Lung (tissue), 12 donors: ENCODE results near the gene DMBT1. TPM values are rescaled to one million over a fixed set of nuclear protein-coding genes. Genes with fewer than 3 reads are reported as not detected.

ENCODE experiments used
- ATAC-seq: fragments of 200-7000 bp; cut with Tn5 transposase; one replicate; pipeline ENCODE4 v1.9.1; 2020; ENCODE audit warnings: moderate number of reproducible peaks; ENCODE audit not compliant: insufficient read depth, low FRiP score
- DNase-seq, 3 donors: peaks; one replicate each; pipeline ENCODE4 v3.0.0-alpha.2; 2013 to 2017
- H3K27ac ChIP-seq, 2 donors: one replicate each; pipeline ENCODE4 v1.5.1; 2013; ENCODE audit warnings: mild to moderate bottlenecking in 2 of 2, moderate library complexity in 2 of 2, control low read depth in 1 of 2, inconsistent platforms in 1 of 2, low read depth in 1 of 2, low read length in 1 of 2
- H3K27me3 ChIP-seq, 3 donors: one replicate each; pipeline ENCODE4 v1.5.1; 2013; ENCODE audit warnings: low read length in 2 of 3; ENCODE audit not compliant: control insufficient read depth in 3 of 3, insufficient read depth in 3 of 3
- H3K36me3 ChIP-seq, 4 donors: one replicate each; pipeline ENCODE4 v1.5.1; 2013; ENCODE audit warnings: low read length in 4 of 4, mild to moderate bottlenecking in 1 of 4, moderate library complexity in 1 of 4; ENCODE audit not compliant: control insufficient read depth in 4 of 4, insufficient read depth in 4 of 4
- H3K4me1 ChIP-seq, 5 donors: one replicate each; pipeline ENCODE4 v1.5.1; 2013; ENCODE audit warnings: low read length in 5 of 5, mild to moderate bottlenecking in 2 of 5, moderate library complexity in 1 of 5; ENCODE audit not compliant: control insufficient read depth in 5 of 5, insufficient read depth in 5 of 5
- H3K4me3 ChIP-seq: one replicate; pipeline ENCODE4 v1.5.1; 2013; ENCODE audit warnings: mild to moderate bottlenecking, control low read depth, moderate library complexity
- H3K9ac ChIP-seq, 2 donors: one replicate each; pipeline ENCODE4 v1.5.1; 2013; ENCODE audit warnings: low read length in 2 of 2, control low read depth in 1 of 2; ENCODE audit not compliant: insufficient read depth in 1 of 2
- H3K9me3 ChIP-seq, 4 donors: one replicate each; pipeline ENCODE4 v1.5.1; 2013; ENCODE audit warnings: low read length in 3 of 4, mild to moderate bottlenecking in 1 of 4, moderate library complexity in 1 of 4; ENCODE audit not compliant: control insufficient read depth in 4 of 4, insufficient read depth in 3 of 4
- CTCF ChIP-seq: IDR thresholded peaks from 2 replicates; pipeline ENCODE4 v1.5.1; 2012; ENCODE audit warnings: mild to moderate bottlenecking; ENCODE audit errors: control extremely low read depth, extremely low read depth
- WGBS, 2 donors: extraction: QIAGEN DNeasy Blood & Tissue Kit; methylation state at CpG; one replicate each; pipeline ENCODE4 v1.1.7; 2013; 5-methylcytosine and 5-hydroxymethylcytosine counted together
- polyA plus RNA-seq, 2 donors: library from polyadenylated mRNA; stranded (reverse); fragments of 200-250 nt; gene quantifications; one replicate each; pipeline ENCODE4 v1.2.1, GENCODE V29; 2013
- total RNA-seq, 2 donors: library from RNA; depleted of rRNA in 1 of 2; stranded (reverse); fragments of >200 nt in 1 of 2; gene quantifications; one replicate each; pipeline ENCODE4 v1.2.1, GENCODE V29; 2014 to 2021
- donor health status: control.
- donor health status: control.
- donor health status: Bipolar disorder and iron deficiency.
- donor health status: healthy.
- donor health status: DM: yes; HTN: yes; CAD: no.

DMBT1 gene
- total and polyA plus RNA-seq, 4 donors, result 21.1 to 337 (median 111) TPM

GRCh38 chr10:122515022-122515424 lies 45.5 kb upstream of the DMBT1 start:
- Histone ChIP-seq H3K27me3 (no peaks in the 10 kb centered on the region), H3K36me3 (peaks cover 0 to 10% (median 3%) of the 10 kb centered on the region in 4 donors), H3K4me1 (peaks cover 0 to 1% (median 0%) of the 10 kb centered on the region in 5 donors), H3K4me3 (no peak overlapping the region), H3K9ac (no peak overlapping the region), H3K27ac (no peak overlapping the region), H3K9me3 (no peaks in the 10 kb centered on the region)
- WGBS, 2 donors, result 76 to 77% methylated on average over 5 of the region's 5 CpGs
- DNase-seq (no peak), ATAC-seq (no peak)
- TF ChIP-seq CTCF, result no peak

GRCh38 chr10:122515588-122516231 lies 44.8 kb upstream of the DMBT1 start:
- DNase-seq (no peak), ATAC-seq (no peak)
- H3K9me3 ChIP-seq, result no peaks in the 10 kb centered on the region
- no peaks in the 10 kb centered on the region for H3K27me3 ChIP-seq
- no peak for TF ChIP-seq CTCF
- peaks cover 0 to 1% (median 0%) of the 10 kb centered on the region in 5 donors for H3K4me1 ChIP-seq
- H3K9ac ChIP-seq, result no peak overlapping the region
- no peak overlapping the region for H3K4me3 ChIP-seq
- peaks cover 0 to 7% (median 3%) of the 10 kb centered on the region in 4 donors for H3K36me3 ChIP-seq
- no peak overlapping the region for H3K27ac ChIP-seq
- WGBS, 2 donors, result 84 to 86% methylated on average over 16 of the region's 16 CpGs

- no peak overlapping the region for H3K9ac ChIP-seq
- H3K27me3 ChIP-seq, result no peaks in the 10 kb centered on the region
- H3K4me1 ChIP-seq, result peaks cover 0 to 1% (median 0%) of the 10 kb centered on the region in 5 donors
- H3K4me3 ChIP-seq, result no peak overlapping the region
- DNase-seq, result no peak
- no peak for ATAC-seq
- 65 to 78% methylated on average over 4 of the region's 4 CpGs for WGBS, 2 donors
- H3K36me3 ChIP-seq, result peaks cover 0 to 7% (median 3%) of the 10 kb centered on the region in 4 donors
- H3K9me3 ChIP-seq, result no peaks in the 10 kb centered on the region
- no peak for TF ChIP-seq CTCF
- no peak overlapping the region for H3K27ac ChIP-seq
Measured at GRCh38 chr10:122516734-122517133, 43.8 kb upstream of the DMBT1 start.
